ENCODE results near the gene POLA2.

POLA2 gene

DNA sequence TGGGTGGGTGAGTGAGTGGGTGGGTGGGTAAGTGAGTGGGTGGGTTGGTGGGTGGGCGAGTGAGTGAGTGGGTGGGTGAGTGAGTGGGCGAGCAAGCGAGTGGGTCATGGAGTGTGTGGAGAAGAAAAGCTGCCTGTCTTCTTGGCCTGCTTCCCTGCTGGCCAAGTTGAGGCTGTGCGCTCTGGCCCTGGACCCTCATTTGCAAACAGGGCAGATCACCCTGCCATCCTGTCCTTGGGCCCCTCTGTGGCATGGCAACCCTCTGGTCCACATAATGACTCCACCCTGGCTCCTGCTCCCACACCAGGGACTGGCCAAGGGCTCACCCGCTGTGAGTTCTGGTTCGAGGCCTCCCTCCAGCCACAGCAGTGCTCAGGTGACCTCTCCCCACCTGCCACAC lies 44.9 kb upstream of the POLA2 start:
- no peak for TF ChIP-seq CTCF (IDR thresholded peaks at IDR 0.05; ENCODE audit: borderline replicate concordance, insufficient read depth, low read depth, low read length)
- H3K4me3 ChIP-seq (ENCODE audit: low read depth, low read length), result no peak overlapping the region

- no peak overlapping the region for H3K4me3 ChIP-seq (ENCODE audit: low read depth, low read length)
- no peak for TF ChIP-seq CTCF (IDR thresholded peaks at IDR 0.05; ENCODE audit: borderline replicate concordance, insufficient read depth, low read depth, low read length)
These were observed 44.0 kb upstream of the POLA2 start for GRCh38 chr11:65217441-65218423.

- TF ChIP-seq CTCF (IDR thresholded peaks at IDR 0.05; ENCODE audit: borderline replicate concordance, insufficient read depth, low read depth, low read length), result no peak
- H3K4me3 ChIP-seq (ENCODE audit: low read depth, low read length), result no peak overlapping the region
These were observed 43.3 kb upstream of the POLA2 start for GRCh38 chr11:65218446-65218845.

- no peak overlapping the region for H3K4me3 ChIP-seq (ENCODE audit: low read depth, low read length)
- no peak for TF ChIP-seq CTCF (IDR thresholded peaks at IDR 0.05; ENCODE audit: borderline replicate concordance, insufficient read depth, low read depth, low read length)
These were observed 41.9 kb upstream of the POLA2 start for GRCh38 chr11:65219930-65220213.

DNA sequence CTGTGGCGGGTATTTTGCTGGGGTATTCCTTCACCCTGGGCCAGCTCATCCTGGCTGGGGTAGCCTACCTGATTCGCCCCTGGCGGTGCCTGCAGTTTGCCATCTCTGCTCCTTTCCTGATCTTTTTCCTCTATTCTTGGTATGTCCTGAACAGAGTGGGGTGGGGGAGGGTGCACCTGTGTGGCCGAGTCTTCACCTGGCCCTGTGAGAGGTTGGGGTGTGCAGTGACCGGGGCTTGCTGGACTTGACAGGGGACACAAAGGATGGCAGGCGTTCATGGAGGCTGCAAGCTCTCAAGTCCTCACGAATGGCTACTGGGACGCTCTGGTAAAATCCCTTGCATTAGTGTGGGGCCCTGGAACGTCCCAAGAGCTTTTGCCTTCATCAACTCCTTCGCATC lies 40.7 kb upstream of the POLA2 start:
- no peak for TF ChIP-seq CTCF (IDR thresholded peaks at IDR 0.05; ENCODE audit: borderline replicate concordance, insufficient read depth, low read depth, low read length)
- no peak overlapping the region for H3K4me3 ChIP-seq (ENCODE audit: low read depth, low read length)

- no peak for TF ChIP-seq CTCF (IDR thresholded peaks at IDR 0.05; ENCODE audit: borderline replicate concordance, insufficient read depth, low read depth, low read length)
These were observed 38.8 kb upstream of the POLA2 start for GRCh38 chr11:65223011-65223410.

DNA sequence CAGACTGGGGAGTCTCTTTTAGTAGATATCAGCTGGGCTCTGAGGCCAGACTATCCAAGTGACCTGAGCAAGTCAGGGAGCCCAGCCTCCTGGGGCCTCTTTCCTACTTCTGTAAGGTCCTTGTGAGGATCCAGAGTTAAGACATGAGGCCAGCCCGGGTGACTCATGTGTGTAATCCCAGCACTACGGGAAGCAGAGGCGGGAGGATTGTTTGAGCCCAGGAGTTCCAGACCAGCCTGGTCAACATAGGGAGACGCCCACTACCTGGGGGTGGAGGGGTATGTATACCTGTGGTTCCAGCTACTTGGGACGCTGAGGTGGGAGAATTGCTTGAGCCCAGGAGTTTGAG lies 36.9 kb upstream of the POLA2 start:
- no peak overlapping the region for H3K4me3 ChIP-seq (ENCODE audit: low read depth, low read length)
- no peak for TF ChIP-seq CTCF (IDR thresholded peaks at IDR 0.05; ENCODE audit: borderline replicate concordance, insufficient read depth, low read depth, low read length)

More at GRCh38 chr11:65223011-65223410, 38.8 kb upstream of the POLA2 start:
- no peak overlapping the region for H3K4me3 ChIP-seq (ENCODE audit: low read depth, low read length)
